DOHH2 (cell line): ENCODE results near the gene RAD51B.

ENCODE experiments used
- H3F3A ChIP-seq: fragments of 200-600 bp; sonication (generic), shearing (Covaris generic); 2 replicates; pipeline ENCODE4 v1.6.0; 2016; ENCODE audit warnings: antibody characterized with exemption, mild to moderate bottlenecking; ENCODE audit not compliant: control insufficient read depth, insufficient read depth
- H3K27ac ChIP-seq: fragments of 200-600 bp; sonication (generic); 2 replicates; pipeline ENCODE4 v1.5.1; 2014; ENCODE audit warnings: low read depth, mild to moderate bottlenecking, low read length, moderate library complexity
- H3K27me3 ChIP-seq: fragments of 200-600 bp; sonication (generic); 2 replicates; pipeline ENCODE4 v1.6.1; 2014; ENCODE audit warnings: mild to moderate bottlenecking, low read length, mixed read lengths; ENCODE audit not compliant: control insufficient read depth
- H3K36me3 ChIP-seq: fragments of 200-600 bp; sonication (generic); 2 replicates; pipeline ENCODE4 v1.6.1; 2014; ENCODE audit warnings: mild to moderate bottlenecking, low read length, moderate library complexity, mixed read lengths; ENCODE audit not compliant: control insufficient read depth
- H3K4me1 ChIP-seq: fragments of 200-600 bp; sonication (generic); 2 replicates; pipeline ENCODE4 v1.6.1; 2014; ENCODE audit warnings: mild to moderate bottlenecking, low read length, mixed read lengths; ENCODE audit not compliant: control insufficient read depth
- H3K4me2 ChIP-seq: fragments of 200-600 bp; sonication (generic); 2 replicates; pipeline ENCODE4 v1.6.0; 2014; ENCODE audit warnings: mild to moderate bottlenecking, low read length, moderate library complexity
- H3K4me3 ChIP-seq: fragments of 200-600 bp; sonication (generic); 2 replicates; pipeline ENCODE4 v1.5.1; 2014; ENCODE audit warnings: mild to moderate bottlenecking, low read length, mixed read lengths
- H3K79me2 ChIP-seq: fragments of 200-600 bp; sonication (generic); 2 replicates; pipeline ENCODE4 v1.6.1; 2014; ENCODE audit warnings: mild to moderate bottlenecking, low read length, mixed read lengths; ENCODE audit not compliant: control insufficient read depth
- H3K9me2 ChIP-seq: fragments of 200-600 bp; sonication (generic); replicated peaks from 2 replicates; pipeline ENCODE4 v1.6.1; 2014; ENCODE audit warnings: mild to moderate bottlenecking, low read length, mixed read lengths; ENCODE audit not compliant: control insufficient read depth
- H3K9me3 ChIP-seq: fragments of 200-600 bp; sonication (generic); 2 replicates; pipeline ENCODE4 v1.6.1; 2014; ENCODE audit warnings: antibody characterized with exemption, low read length, mixed read lengths; ENCODE audit not compliant: control insufficient read depth, insufficient read depth
- H4K20me1 ChIP-seq: fragments of 200-600 bp; sonication (generic); 2 replicates; pipeline ENCODE4 v1.6.0; 2014; ENCODE audit warnings: low read depth, mild to moderate bottlenecking, antibody characterized with exemption, low read length, moderate library complexity; ENCODE audit not compliant: control insufficient read depth, insufficient read depth
- CTCF ChIP-seq: fragments of 200-600 bp; sonication (generic); IDR thresholded peaks from one replicate; pipeline ENCODE4 v1.5.1; 2014; ENCODE audit warnings: antibody characterized with exemption, mild to moderate bottlenecking, low read depth, low read length; ENCODE audit not compliant: poor library complexity, severe bottlenecking
- EZH2phosphoT487 ChIP-seq: fragments of 200-600 bp; sonication (generic); IDR thresholded peaks from 2 replicates; pipeline ENCODE4 v1.6.1; 2017; ENCODE audit warnings: borderline replicate concordance, mild to moderate bottlenecking, antibody characterized with exemption, low read length, moderate library complexity, mixed read lengths

The RAD51B gene

GRCh38 chr14:67785270-67786109 is 34.1 kb upstream of the RAD51B start:
- H3F3A ChIP-seq: no peaks in the 10 kb centered on the region
- peaks cover 93% of the 10 kb centered on the region for H3K36me3 ChIP-seq

GRCh38 chr14:67787673-67788072 is 31.9 kb upstream of the RAD51B start:
- Histone ChIP-seq H3K27me3 (no peaks in the 10 kb centered on the region), H3K4me1 (no peaks in the 10 kb centered on the region), H3K27ac (no peak overlapping the region), H3K4me3 (no peak overlapping the region), H3K9me3 (no peaks in the 10 kb centered on the region), H3K79me2 (no peaks in the 10 kb centered on the region), H3K9me2 (no peaks in the 10 kb centered on the region), H4K20me1 (no peaks in the 10 kb centered on the region), H3F3A (0 out of 2 replicates have a peak, but pooled peaks cover 5% of the 10 kb centered on the region), H3K4me2 (no peak overlapping the region), H3K36me3 (peaks cover 78% of the 10 kb centered on the region)
- no peak for TF ChIP-seq CTCF
- TF ChIP-seq EZH2phosphoT487: no peak

More at GRCh38 chr14:67785270-67786109, 34.1 kb upstream of the RAD51B start:
- no peaks in the 10 kb centered on the region for H3K9me3 ChIP-seq
- TF ChIP-seq CTCF: no peak
- TF ChIP-seq EZH2phosphoT487: no peak
- H3K4me1 ChIP-seq: no peaks in the 10 kb centered on the region
- H3K9me2 ChIP-seq: no peaks in the 10 kb centered on the region
- H3K79me2 ChIP-seq: no peaks in the 10 kb centered on the region
- H3K27me3 ChIP-seq: no peaks in the 10 kb centered on the region
- H3K4me3 ChIP-seq: no peak overlapping the region
- H4K20me1 ChIP-seq: no peaks in the 10 kb centered on the region
- no peak overlapping the region for H3K27ac ChIP-seq
- H3K4me2 ChIP-seq: no peak overlapping the region

- Histone ChIP-seq H3K36me3 (peaks cover 65% of the 10 kb centered on the region), H3K4me2 (no peak overlapping the region)
Observed at GRCh38 chr14:67798731-67799130, 20.8 kb upstream of the RAD51B start.

More at GRCh38 chr14:67798731-67799130, 20.8 kb upstream of the RAD51B start:
- no peaks in the 10 kb centered on the region for H3K27me3 ChIP-seq
- TF ChIP-seq CTCF (no peak), EZH2phosphoT487 (no peak)
- H3K9me2 ChIP-seq: no peaks in the 10 kb centered on the region
- H3K4me1 ChIP-seq: no peaks in the 10 kb centered on the region
- H4K20me1 ChIP-seq: no peaks in the 10 kb centered on the region
- H3K79me2 ChIP-seq: no peaks in the 10 kb centered on the region
- no peaks in the 10 kb centered on the region for H3F3A ChIP-seq
- no peak overlapping the region for H3K4me3 ChIP-seq
- H3K27ac ChIP-seq: no peak overlapping the region
- H3K9me3 ChIP-seq: no peaks in the 10 kb centered on the region
